Activated CD4-positive, CD25-positive, alpha-beta regulatory T cell treated with anti-CD3 and anti-CD28 coated beads, Interleukin-2, amount 50 U/mL, for 24 hours (primary cell): ENCODE measurements around the gene ZC3HAV1L.
"Not testable (repeated sequence)": the region's sequence is repeated elsewhere in the genome, so short reads cannot be mapped to it uniquely, and the experiment has no call there.

Experiments used
- ATAC-seq, 2 donors: fragments of 150-1000 bp; cut with Tn5 transposase; one replicate each; pipeline ENCODE4 v1.10.0; 2021; ENCODE audit warnings: mild to moderate bottlenecking in 1 of 2, moderate library complexity in 1 of 2

The ZC3HAV1L gene

GRCh38 chr7:139035586-139036353, at the start of gene ZC3HAV1L:
Gene ZC3HAV1L, minus strand, starts transcription at chr7:139036042. Its CDS starts 25 bp downstream, at chr7:139036017.
- peak; percentile 80 to 82 for ATAC-seq

- peak; percentile 81 to 84 for ATAC-seq
Measured at GRCh38 chr7:139084709-139085108, 48.9 kb upstream of the ZC3HAV1L start.

GRCh38 chr7:139081584-139081983, 45.7 kb upstream of the ZC3HAV1L start:
- no peak for ATAC-seq

GRCh38 chr7:139080905-139081304, 45.1 kb upstream of the ZC3HAV1L start:
- no peak for ATAC-seq

GRCh38 chr7:139079861-139080260, 44.0 kb upstream of the ZC3HAV1L start:
- no peak for ATAC-seq

GRCh38 chr7:139078911-139079310, 43.1 kb upstream of the ZC3HAV1L start:
- no peak for ATAC-seq

GRCh38 chr7:139078399-139078798, 42.6 kb upstream of the ZC3HAV1L start:
- no peak for ATAC-seq

GRCh38 chr7:139077706-139078105, 41.9 kb upstream of the ZC3HAV1L start:
- not testable (repeated sequence) for ATAC-seq

- ATAC-seq = no peak
Measured at GRCh38 chr7:139075871-139076686, 40.2 kb upstream of the ZC3HAV1L start.

GRCh38 chr7:139075031-139075652, 39.3 kb upstream of the ZC3HAV1L start:
- ATAC-seq = peak; percentile 73 to 85

GRCh38 chr7:139072796-139073195, 37.0 kb upstream of the ZC3HAV1L start:
- ATAC-seq = peak in 1 of 2 donors; percentile 18

- no peak for ATAC-seq
Measured at GRCh38 chr7:139071680-139072079, 35.8 kb upstream of the ZC3HAV1L start.

GRCh38 chr7:139068544-139069399, 32.9 kb upstream of the ZC3HAV1L start:
- ATAC-seq = peak; percentile 76 to 84

GRCh38 chr7:139066315-139066714, 30.5 kb upstream of the ZC3HAV1L start:
- ATAC-seq = no peak

- ATAC-seq = no peak
Measured at GRCh38 chr7:139065323-139065722, 29.5 kb upstream of the ZC3HAV1L start.

- peak; percentile 26 to 57 for ATAC-seq
Measured at GRCh38 chr7:139061416-139061815, 25.6 kb upstream of the ZC3HAV1L start.

- ATAC-seq = no peak
Measured at GRCh38 chr7:139060695-139061237, 24.9 kb upstream of the ZC3HAV1L start.

GRCh38 chr7:139059905-139060304, 24.1 kb upstream of the ZC3HAV1L start:
- no peak for ATAC-seq

- no peak for ATAC-seq
Measured at GRCh38 chr7:139058943-139059342, 23.1 kb upstream of the ZC3HAV1L start.

GRCh38 chr7:139055674-139056073, 19.8 kb upstream of the ZC3HAV1L start:
- ATAC-seq = peak; percentile 28 to 48

- not testable (repeated sequence) for ATAC-seq
Measured at GRCh38 chr7:139054656-139055055, 18.8 kb upstream of the ZC3HAV1L start.

- ATAC-seq = no peak
Measured at GRCh38 chr7:139054101-139054500, 18.3 kb upstream of the ZC3HAV1L start.
